NCI-H748 (cell line): ENCODE measurements around the gene SECISBP2.
"Not testable (repeated sequence)": the region's sequence is repeated elsewhere in the genome, so short reads cannot be mapped to it uniquely, and the experiment has no call there.

Experiments
- DNase-seq: peaks from one replicate; lab custom pipeline; 2025; ENCODE audit not compliant: unreplicated experiment; lab: John Stamatoyannopoulos, UW

The SECISBP2 gene

GRCh38 chr9:89363921-89364665, 45.8 kb downstream of the SECISBP2 start:
- no peak for DNase-seq

GRCh38 chr9:89364666-89365531, 46.6 kb downstream of the SECISBP2 start:
- no peak for DNase-seq

GRCh38 chr9:89365532-89365912, 47.2 kb downstream of the SECISBP2 start:
- no peak for DNase-seq

GRCh38 chr9:89366711-89367110, 48.4 kb downstream of the SECISBP2 start:
- no peak for DNase-seq

- DNase-seq, result no peak
These were observed 49.0 kb downstream of the SECISBP2 start for GRCh38 chr9:89367281-89367680.

GRCh38 chr9:89367726-89368437, 49.6 kb downstream of the SECISBP2 start:
- no peak for DNase-seq

GRCh38 chr9:89368550-89368949, 50.2 kb downstream of the SECISBP2 start:
- no peak for DNase-seq

- DNase-seq, result no peak
These were observed 50.7 kb downstream of the SECISBP2 start for GRCh38 chr9:89368978-89369377.

- DNase-seq, result no peak
These were observed 52.3 kb downstream of the SECISBP2 start for GRCh38 chr9:89370593-89370992.

- DNase-seq, result not testable (repeated sequence)
These were observed 53.5 kb downstream of the SECISBP2 start for GRCh38 chr9:89371791-89372190.

GRCh38 chr9:89372230-89372816, 54.0 kb downstream of the SECISBP2 start:
- peak; percentile 41 for DNase-seq

- DNase-seq, result no peak
These were observed 54.7 kb downstream of the SECISBP2 start for GRCh38 chr9:89372979-89373378.

- no peak for DNase-seq
These were observed 55.9 kb downstream of the SECISBP2 start for GRCh38 chr9:89374176-89374575.

GRCh38 chr9:89375191-89375760, 57.0 kb downstream of the SECISBP2 start:
- peak; percentile 15 for DNase-seq

- no peak for DNase-seq
These were observed 58.0 kb downstream of the SECISBP2 start for GRCh38 chr9:89376286-89376685.

GRCh38 chr9:89376741-89377351, 58.5 kb downstream of the SECISBP2 start:
- no peak for DNase-seq

GRCh38 chr9:89377411-89377810, 59.1 kb downstream of the SECISBP2 start:
- no peak for DNase-seq

GRCh38 chr9:89378541-89378940, 60.2 kb downstream of the SECISBP2 start:
- DNase-seq, result no peak

GRCh38 chr9:89379031-89379430, 60.7 kb downstream of the SECISBP2 start:
- DNase-seq, result no peak

GRCh38 chr9:89379508-89380115, 61.3 kb downstream of the SECISBP2 start:
- no peak for DNase-seq
